Peyer's patch (tissue), 4 donors: ENCODE measurements around the gene LMO7.
"Not testable (repeated sequence)": the region's sequence is repeated elsewhere in the genome, so short reads cannot be mapped to it uniquely, and the experiment has no call there.

ENCODE experiments used
- CTCF ChIP-seq, 6 experiments: fragments of 450-650 bp in 4 of 6; fragments of 200-600 bp in 2 of 6; sonication (generic) in 1 of 6; IDR thresholded peaks; one replicate each; pipeline ENCODE4 v1.5.1; 2017 to 2019; ENCODE audit warnings: antibody characterized with exemption in 6 of 6, mild to moderate bottlenecking in 3 of 6, moderate library complexity in 1 of 6
- POLR2A ChIP-seq, 2 donors: fragments of 450-650 bp; IDR thresholded peaks; one replicate each; pipeline ENCODE4 v1.5.1; 2017; ENCODE audit warnings: antibody characterized with exemption in 2 of 2, mild to moderate bottlenecking in 2 of 2, moderate library complexity in 2 of 2

GRCh38 chr13:75780103-75780502, 144.0 kb downstream of the LMO7 start:
- not testable (repeated sequence) for TF ChIP-seq CTCF, POLR2A (IDR thresholded peaks at IDR 0.05)
